GM18505 (cell line): ENCODE results near the gene TEAD2.

Experiments used
- ATAC-seq: cut with Tn5 transposase; IDR thresholded peaks from one replicate; pipeline ENCODE4 v1.9.1; 2021; ENCODE audit not compliant: unreplicated experiment
- POLR2A ChIP-seq: IDR thresholded peaks from 4 replicates; pipeline ENCODE4 v1.6.1; 2011; ENCODE audit warnings: borderline replicate concordance; ENCODE audit not compliant: insufficient read depth, insufficient read length; ENCODE audit errors: extremely low read depth

Gene TEAD2

GRCh38 chr19:49362048-49362928 is at the start of gene TEAD2:
Gene TEAD2 (minus strand): TSS chr19:49362416. CDS start chr19:49360075, 2,341 bp downstream.
- no peak for TF ChIP-seq POLR2A
- ATAC-seq: no peak

GRCh38 chr19:49411681-49412326 is 49.6 kb upstream of the TEAD2 start:
- no peak for TF ChIP-seq POLR2A
- no peak for ATAC-seq

GRCh38 chr19:49409441-49410029 is 47.3 kb upstream of the TEAD2 start:
- TF ChIP-seq POLR2A: no peak
- ATAC-seq: no peak

- no peak for TF ChIP-seq POLR2A
- ATAC-seq: no peak
Measured at GRCh38 chr19:49408816-49409440, 46.7 kb upstream of the TEAD2 start.

- TF ChIP-seq POLR2A: no peak
Measured at GRCh38 chr19:49407482-49408015, 45.3 kb upstream of the TEAD2 start.

GRCh38 chr19:49407079-49407478 is 44.9 kb upstream of the TEAD2 start:
- TF ChIP-seq POLR2A: no peak
- ATAC-seq: no peak

More at GRCh38 chr19:49407482-49408015, 45.3 kb upstream of the TEAD2 start:
- ATAC-seq: no peak

GRCh38 chr19:49403404-49404187 is 41.4 kb upstream of the TEAD2 start:
- no peak for TF ChIP-seq POLR2A

GRCh38 chr19:49400029-49400428 is 37.8 kb upstream of the TEAD2 start:
- ATAC-seq: no peak
- TF ChIP-seq POLR2A: no peak

More at GRCh38 chr19:49403404-49404187, 41.4 kb upstream of the TEAD2 start:
- ATAC-seq: no peak

GRCh38 chr19:49398931-49399330 is 36.7 kb upstream of the TEAD2 start:
- TF ChIP-seq POLR2A: no peak
- ATAC-seq: no peak

- ATAC-seq: no peak
- TF ChIP-seq POLR2A: no peak
Measured at GRCh38 chr19:49398001-49398615, 35.9 kb upstream of the TEAD2 start.

- no peak for TF ChIP-seq POLR2A
Measured at GRCh38 chr19:49396738-49397505, 34.7 kb upstream of the TEAD2 start.

More at GRCh38 chr19:49396738-49397505, 34.7 kb upstream of the TEAD2 start:
- ATAC-seq: no peak
